ENCODE results near the gene TIMP2. TPM values are rescaled to one million over a fixed set of nuclear protein-coding genes. Genes with fewer than 3 reads are reported as not detected.

The TIMP2 gene
- total and polyA plus RNA-seq, 11 donors = 25.1 to 201 (median 88.3) TPM

DNA sequence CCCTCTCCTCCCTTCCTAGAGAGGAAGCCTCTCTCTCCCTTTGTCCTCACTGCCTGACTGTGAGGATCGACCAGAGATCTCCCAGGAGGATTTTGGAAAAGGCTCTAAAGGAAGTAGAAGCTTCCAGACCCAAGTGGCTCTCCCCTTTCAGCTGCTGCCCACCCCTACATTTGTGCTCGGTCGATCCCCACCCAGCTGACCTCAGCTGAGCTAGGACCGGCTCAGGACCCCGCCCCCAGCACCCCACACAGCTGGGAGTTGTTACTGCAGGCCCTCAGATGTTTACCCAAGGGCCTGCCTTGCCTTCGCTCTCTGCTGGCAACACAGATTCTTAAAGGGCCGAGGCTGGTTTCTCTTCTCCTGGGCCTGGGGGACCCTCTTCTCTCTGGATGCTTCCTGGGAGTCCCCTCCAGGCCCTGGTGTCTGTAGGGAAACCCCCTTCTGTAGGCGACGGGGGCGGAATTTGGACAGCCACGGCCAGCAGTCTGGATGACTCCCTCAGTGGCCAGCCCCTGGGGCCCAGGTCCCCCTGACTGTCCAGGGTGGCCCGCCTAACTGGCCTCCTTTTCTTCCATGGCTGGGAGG is 26.9 kb upstream of the TIMP2 start:
- H3K9me3 ChIP-seq = peaks cover 0 to 21% (median 14%) of the 10 kb centered on the region in 12 donors
- intact Hi-C loops (cut with DNase I) = no loop called here
- H3K27ac ChIP-seq = peak overlapping the region in 7 of 12 donors; percentile 9 to 70 (median 36)
- no peaks in the 10 kb centered on the region for H3K27me3 ChIP-seq
- TF ChIP-seq, protein P1, sequence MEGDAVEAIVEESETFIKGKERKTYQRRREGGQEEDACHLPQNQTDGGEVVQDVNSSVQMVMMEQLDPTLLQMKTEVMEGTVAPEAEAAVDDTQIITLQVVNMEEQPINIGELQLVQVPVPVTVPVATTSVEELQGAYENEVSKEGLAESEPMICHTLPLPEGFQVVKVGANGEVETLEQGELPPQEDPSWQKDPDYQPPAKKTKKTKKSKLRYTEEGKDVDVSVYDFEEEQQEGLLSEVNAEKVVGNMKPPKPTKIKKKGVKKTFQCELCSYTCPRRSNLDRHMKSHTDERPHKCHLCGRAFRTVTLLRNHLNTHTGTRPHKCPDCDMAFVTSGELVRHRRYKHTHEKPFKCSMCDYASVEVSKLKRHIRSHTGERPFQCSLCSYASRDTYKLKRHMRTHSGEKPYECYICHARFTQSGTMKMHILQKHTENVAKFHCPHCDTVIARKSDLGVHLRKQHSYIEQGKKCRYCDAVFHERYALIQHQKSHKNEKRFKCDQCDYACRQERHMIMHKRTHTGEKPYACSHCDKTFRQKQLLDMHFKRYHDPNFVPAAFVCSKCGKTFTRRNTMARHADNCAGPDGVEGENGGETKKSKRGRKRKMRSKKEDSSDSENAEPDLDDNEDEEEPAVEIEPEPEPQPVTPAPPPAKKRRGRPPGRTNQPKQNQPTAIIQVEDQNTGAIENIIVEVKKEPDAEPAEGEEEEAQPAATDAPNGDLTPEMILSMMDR (IDR thresholded peaks at IDR 0.05) = no peak
- TF ChIP-seq POLR2A (IDR thresholded peaks at IDR 0.05) = no peak
- WGBS, 4 donors = 46 to 60% (median 56%) methylated on average over 8 to 12 of the region's 12 CpGs
- no peak overlapping the region for H3K4me3 ChIP-seq
- H3K4me1 ChIP-seq = peaks cover 0 to 19% (median 9%) of the 10 kb centered on the region in 12 donors
- ATAC-seq = peak in 3 of 4 donors; percentile 57 to 72 (median 61)
- H3K36me3 ChIP-seq = no peaks in the 10 kb centered on the region
- DNase-seq = peak in 1 of 5 donors; percentile 52

DNA sequence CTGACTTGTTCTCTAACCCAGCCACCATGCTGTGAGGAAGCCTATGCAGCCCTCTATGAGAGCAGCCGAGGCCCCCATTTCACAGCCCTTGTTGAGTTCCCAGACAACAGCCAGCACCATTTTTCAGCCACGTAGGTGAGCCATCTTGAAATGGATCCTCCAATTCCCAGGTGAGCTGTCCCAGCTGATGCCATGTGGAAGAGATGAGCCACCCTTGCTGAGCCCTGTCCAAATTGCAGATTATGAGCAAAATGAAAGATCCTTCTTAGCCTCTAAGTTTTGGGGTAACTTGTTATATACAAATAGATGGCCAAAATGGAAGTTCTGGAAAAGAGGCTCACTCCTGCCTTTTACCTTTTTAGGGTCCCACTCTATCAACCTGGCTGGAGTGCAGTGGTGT is 25.7 kb upstream of the TIMP2 start:
- H3K27ac ChIP-seq = no peak overlapping the region
- intact Hi-C loops (cut with DNase I) = no loop called here
- 92 to 96% (median 95%) methylated on average over 2 of the region's 2 CpGs for WGBS, 4 donors
- H3K9me3 ChIP-seq = peaks cover 0 to 21% (median 14%) of the 10 kb centered on the region in 12 donors
- no peaks in the 10 kb centered on the region for H3K27me3 ChIP-seq
- DNase-seq = no peak
- peaks cover 0 to 19% (median 9%) of the 10 kb centered on the region in 12 donors for H3K4me1 ChIP-seq
- no peak overlapping the region for H3K4me3 ChIP-seq
- no peak for ATAC-seq
- TF ChIP-seq, protein P1 (IDR thresholded peaks at IDR 0.05) = no peak
- no peak for TF ChIP-seq POLR2A (IDR thresholded peaks at IDR 0.05)
- no peaks in the 10 kb centered on the region for H3K36me3 ChIP-seq

DNA sequence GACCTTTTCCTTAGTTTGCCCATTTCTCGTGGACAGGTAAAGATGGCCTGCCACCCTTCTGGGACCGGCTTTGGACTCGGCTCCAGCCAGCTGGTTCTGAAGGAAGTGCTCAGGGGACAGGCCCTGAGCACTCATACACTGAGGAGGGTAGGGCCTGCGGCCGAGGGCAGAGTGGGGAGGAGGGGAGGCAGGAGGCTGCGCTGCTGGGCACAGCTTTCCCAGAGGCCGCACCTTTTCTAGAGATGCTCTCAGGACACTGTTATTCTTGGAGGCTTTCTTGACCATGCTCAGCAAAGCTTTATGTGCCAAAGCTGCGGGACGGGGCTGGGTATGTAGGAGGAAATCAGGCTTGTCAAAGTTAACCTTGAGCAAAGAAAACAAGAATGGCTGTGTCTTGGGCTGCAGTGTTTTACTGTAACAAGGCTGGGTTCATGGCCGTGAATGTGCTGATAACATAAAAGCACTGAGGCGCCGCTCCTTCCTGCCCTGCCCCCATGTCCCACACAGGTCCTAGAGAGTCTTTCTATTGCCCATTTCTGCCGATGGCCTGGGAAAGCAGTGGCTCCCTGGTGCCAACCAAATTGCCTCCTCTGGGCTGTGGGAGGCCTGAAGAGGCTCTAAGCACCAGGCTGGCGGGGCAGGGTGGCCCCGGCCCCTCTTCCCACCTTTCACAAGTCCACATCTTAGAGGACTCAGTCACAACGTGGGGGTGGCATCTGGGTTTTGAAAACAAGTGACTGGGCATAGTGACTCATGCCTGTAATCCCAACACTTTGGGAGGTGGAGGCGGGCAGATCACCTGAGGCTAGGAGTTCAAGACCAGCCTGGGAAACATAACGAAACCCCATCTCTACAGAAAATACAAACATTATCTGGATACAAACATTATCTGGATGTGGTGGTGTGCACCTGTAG is 22.3 kb upstream of the TIMP2 start:
- no peaks in the 10 kb centered on the region for H3K27me3 ChIP-seq
- ATAC-seq (peak in 2 of 4 donors; percentile 14 to 25), DNase-seq (no peak)
- 75 to 80% (median 78%) methylated on average over 18 of the region's 18 CpGs for WGBS, 4 donors
- TF ChIP-seq, protein P1 (IDR thresholded peaks at IDR 0.05) = no peak
- TF ChIP-seq POLR2A (IDR thresholded peaks at IDR 0.05) = no peak
- H3K4me3 ChIP-seq = no peak overlapping the region
- H3K4me1 ChIP-seq = peaks cover 0 to 11% (median 5%) of the 10 kb centered on the region in 12 donors
- intact Hi-C loops (cut with DNase I) = no loop called here
- no peak overlapping the region for H3K27ac ChIP-seq
- no peaks in the 10 kb centered on the region for H3K36me3 ChIP-seq
- peaks cover 0 to 21% (median 14%) of the 10 kb centered on the region in 12 donors for H3K9me3 ChIP-seq

DNA sequence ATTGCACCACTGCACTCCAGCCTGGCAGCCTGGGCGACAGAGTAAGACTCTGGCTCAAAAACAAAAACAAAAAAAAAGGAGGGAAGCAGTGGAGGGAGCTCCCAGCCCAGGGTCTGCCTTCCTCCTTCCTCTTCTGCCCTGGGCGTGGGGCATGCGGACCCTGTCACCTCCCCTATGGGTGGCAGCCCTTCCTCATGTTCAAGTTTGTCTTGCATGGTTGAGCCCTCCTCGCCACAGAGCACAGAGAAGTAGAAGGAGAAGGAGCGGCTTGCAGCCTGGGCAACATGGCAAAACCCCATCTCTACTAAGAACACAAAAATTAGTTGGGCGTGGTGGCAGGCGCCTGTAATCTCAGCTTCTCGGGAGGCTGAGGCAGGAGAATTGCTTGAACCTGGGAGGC is 21.4 kb upstream of the TIMP2 start:
- ATAC-seq (no peak), DNase-seq (no peak)
- TF ChIP-seq, protein P1 (IDR thresholded peaks at IDR 0.05) = no peak
- TF ChIP-seq POLR2A (IDR thresholded peaks at IDR 0.05) = no peak
- no peaks in the 10 kb centered on the region for H3K36me3 ChIP-seq
- H3K4me1 ChIP-seq = peaks cover 0 to 3% (median 0%) of the 10 kb centered on the region in 12 donors
- 93 to 96% (median 93%) methylated on average over 8 of the region's 8 CpGs for WGBS, 4 donors
- H3K27ac ChIP-seq = no peak overlapping the region
- H3K27me3 ChIP-seq = no peaks in the 10 kb centered on the region
- peaks cover 0 to 21% (median 14%) of the 10 kb centered on the region in 12 donors for H3K9me3 ChIP-seq
- intact Hi-C loops (cut with DNase I) = no loop called here
- no peak overlapping the region for H3K4me3 ChIP-seq

All from heart left ventricle (tissue), 16 donors.